ENCODE data around the gene PAX5.

The PAX5 gene

DNA sequence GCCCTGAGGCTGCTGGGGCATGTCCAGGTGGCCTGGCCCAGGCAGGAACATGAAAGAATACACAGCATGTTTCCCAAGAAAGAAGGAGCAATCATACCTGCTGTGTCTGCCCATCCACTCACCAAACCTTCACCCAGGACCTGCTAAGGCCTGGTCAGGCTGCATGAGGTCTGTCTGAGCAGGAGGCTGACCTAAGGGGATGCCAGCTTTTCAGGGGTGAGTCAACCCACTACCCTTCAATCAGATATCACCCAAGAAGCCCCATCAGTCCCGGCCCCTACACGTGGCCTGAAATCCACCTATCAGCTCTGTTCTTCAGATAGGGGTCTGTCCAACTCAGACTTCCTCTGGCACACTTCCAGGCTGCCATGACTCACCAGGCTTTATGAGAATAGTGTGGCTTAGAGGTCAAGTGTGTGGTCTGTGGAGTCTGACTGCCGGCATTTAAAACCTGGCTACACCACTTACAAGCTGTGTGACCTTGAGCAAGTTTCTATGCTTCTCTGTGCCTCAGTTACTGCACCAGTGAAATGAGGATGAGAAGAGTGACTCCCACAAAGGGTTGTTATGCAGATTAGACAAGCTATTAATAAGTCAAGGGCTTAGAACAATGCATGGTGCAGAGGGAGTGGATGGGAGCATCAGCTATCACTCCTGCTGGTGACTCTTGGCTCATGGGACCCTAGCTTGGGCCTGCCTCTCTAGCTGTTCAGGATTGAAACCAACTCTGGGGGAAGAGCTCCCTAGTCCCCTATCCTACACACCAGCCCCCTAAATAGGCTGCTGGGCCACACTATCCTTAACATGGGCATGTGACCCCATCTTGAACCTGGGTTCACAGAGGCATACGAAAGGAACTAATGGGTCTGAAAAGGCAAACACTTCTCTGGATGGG lies 130.3 kb downstream of the PAX5 start:
- TF ChIP-seq, protein P1, sequence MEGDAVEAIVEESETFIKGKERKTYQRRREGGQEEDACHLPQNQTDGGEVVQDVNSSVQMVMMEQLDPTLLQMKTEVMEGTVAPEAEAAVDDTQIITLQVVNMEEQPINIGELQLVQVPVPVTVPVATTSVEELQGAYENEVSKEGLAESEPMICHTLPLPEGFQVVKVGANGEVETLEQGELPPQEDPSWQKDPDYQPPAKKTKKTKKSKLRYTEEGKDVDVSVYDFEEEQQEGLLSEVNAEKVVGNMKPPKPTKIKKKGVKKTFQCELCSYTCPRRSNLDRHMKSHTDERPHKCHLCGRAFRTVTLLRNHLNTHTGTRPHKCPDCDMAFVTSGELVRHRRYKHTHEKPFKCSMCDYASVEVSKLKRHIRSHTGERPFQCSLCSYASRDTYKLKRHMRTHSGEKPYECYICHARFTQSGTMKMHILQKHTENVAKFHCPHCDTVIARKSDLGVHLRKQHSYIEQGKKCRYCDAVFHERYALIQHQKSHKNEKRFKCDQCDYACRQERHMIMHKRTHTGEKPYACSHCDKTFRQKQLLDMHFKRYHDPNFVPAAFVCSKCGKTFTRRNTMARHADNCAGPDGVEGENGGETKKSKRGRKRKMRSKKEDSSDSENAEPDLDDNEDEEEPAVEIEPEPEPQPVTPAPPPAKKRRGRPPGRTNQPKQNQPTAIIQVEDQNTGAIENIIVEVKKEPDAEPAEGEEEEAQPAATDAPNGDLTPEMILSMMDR (IDR thresholded peaks at IDR 0.05): no peak
- H3K27ac ChIP-seq: no peak overlapping the region

DNA sequence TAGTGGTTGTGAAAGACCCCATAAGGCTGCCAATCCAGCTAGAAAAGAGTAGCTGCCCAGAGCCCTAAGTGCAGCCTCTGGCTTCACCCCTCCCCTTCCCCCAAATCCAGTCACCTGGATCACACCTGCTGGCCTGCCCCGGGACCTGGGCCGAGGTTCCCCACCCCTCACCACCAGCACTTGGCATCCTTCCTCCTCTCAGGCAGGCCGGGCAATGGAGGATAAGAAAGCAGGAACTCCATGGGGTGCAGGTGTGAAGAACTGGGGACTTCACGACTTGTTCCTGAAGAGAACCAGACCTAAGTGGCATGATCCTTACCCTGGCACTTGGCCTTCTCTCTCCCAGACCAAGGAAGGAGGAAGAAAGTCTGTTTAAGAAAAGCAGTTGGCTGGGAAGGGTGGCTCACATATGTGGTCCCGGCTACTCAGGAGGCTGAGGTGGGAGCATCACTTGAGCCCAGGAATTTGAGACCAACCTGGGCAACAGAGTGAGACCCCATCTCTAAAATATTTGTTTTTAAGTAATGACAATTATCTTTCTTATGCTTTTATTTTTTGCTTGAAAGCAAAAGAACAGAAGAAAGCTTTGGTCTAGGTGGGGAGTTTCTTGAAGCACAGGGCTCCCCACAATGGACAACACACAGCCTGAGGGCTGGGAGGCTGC lies 131.1 kb downstream of the PAX5 start:
- H3K27ac ChIP-seq: no peak overlapping the region

DNA sequence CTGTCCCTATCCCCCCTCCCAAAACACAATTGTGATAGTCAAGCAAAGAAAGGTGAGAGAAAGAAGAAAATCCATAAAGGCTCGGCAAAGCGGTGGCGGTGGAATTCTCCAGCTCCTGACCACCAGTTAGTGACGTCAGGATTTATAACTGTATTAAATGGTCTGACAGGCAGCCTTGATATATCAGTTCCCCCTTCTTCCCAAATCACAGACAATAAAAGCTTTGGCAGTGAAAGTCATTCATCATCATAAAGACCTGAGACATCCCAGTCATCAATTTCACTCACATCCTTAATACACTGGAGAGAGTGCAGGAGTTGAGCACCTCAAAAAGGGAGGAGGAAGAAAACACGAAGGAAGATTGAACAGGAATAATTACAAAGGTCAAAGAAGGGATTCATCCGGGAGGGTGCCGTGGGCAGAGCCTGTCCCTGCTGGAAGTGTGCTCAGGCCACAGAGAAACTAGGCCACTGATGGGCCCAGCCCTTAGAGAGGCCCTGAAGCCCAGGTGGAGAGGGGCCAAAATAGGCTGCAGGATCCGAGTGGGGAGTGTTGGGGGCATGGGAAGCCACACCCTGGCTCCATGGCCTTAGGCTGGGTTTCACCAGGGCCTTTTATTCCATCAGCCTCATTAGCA lies 131.9 kb downstream of the PAX5 start:
- H3K27ac ChIP-seq: no peak overlapping the region
- TF ChIP-seq, protein P1 (IDR thresholded peaks at IDR 0.05): no peak
- no peak for TF ChIP-seq ZFX (IDR thresholded peaks at IDR 0.05; ENCODE audit: borderline replicate concordance)

More for the DNA sequence above, 131.1 kb downstream of the PAX5 start:
- no peak for TF ChIP-seq ZFX (IDR thresholded peaks at IDR 0.05; ENCODE audit: borderline replicate concordance)
- TF ChIP-seq, protein P1 (IDR thresholded peaks at IDR 0.05): no peak

DNA sequence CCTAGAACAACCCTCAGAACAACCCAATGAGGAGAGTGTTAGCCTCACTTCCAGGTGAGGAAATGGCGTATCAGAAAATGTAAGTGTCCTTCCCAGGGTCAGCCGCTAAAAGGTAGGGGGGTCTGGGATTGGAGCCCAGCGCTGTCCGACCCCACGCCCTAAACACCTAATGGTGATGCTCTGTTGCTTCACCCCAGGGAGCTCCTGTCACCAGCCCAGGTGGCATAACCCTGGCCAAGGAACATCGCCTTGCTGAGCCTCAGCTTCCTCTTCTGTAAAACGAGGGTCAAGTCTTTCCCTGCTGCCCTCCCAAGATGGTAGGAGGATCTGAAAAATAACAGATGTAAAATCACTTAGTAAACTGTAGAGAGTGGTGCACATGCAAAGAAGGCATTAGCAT lies 132.5 kb downstream of the PAX5 start:
- no peak overlapping the region for H3K27ac ChIP-seq
- TF ChIP-seq, protein P1 (IDR thresholded peaks at IDR 0.05): no peak
- TF ChIP-seq ZFX (IDR thresholded peaks at IDR 0.05; ENCODE audit: borderline replicate concordance): no peak

DNA sequence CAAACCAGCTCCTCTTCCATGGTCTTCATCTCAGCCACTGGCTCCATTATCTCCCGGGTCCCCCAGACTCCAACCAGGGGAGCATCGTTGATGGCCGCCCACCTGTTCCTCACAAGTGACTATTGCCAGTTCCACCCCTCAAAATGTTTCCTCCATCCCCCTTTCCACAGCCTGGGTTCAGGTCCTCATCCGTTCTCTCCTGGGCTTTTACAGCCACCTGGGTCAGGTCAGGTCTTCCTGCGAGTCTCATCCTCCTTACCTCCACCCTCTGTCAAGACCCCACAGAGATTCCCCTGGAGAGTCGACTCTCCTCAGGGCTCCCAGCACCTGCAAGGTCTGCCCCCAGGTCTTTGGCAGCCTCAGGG lies 133.2 kb downstream of the PAX5 start:
- TF ChIP-seq ZFX (IDR thresholded peaks at IDR 0.05; ENCODE audit: borderline replicate concordance): no peak
- TF ChIP-seq, protein P1 (IDR thresholded peaks at IDR 0.05): no peak
- no peak overlapping the region for H3K27ac ChIP-seq

DNA sequence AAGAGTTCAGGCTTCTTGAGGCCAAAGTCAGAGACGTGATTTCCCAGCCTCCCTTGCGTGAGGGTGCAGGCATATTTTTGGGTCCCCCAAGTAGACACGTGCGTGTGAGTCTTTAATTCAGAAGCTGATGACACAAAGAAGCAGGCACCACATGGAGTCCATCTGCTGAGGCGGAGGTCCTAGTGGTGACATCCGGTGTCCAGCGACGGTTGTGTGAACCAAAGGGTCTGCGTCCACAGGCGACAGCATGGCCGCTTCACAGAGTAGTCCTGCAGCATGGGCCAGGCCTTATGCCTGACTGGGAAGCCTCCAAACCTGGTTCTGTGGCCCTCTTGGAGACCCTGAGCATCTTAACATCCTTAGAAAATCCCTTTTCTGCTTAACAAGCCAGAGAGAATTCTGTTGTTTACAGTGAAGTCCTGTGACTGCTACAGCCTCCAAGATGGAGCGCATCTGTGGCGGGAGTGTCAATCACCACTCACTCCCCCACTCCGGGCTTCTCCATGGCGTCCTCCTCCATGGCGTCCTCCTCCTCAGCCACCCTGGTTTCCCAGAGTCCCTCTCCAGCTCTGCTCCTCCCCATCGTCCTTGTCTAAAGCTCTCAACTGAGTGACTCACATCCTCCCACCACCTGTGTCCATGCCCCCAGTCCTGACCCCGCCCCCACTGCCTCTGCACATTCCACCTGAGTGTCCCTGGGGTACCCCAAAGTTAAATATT lies 133.8 kb downstream of the PAX5 start:
- H3K27ac ChIP-seq: no peak overlapping the region
- TF ChIP-seq, protein P1 (IDR thresholded peaks at IDR 0.05): no peak
- no peak for TF ChIP-seq ZFX (IDR thresholded peaks at IDR 0.05; ENCODE audit: borderline replicate concordance)
